ENCODE data around the gene HAPLN2. TPM values are rescaled to one million over a fixed set of nuclear protein-coding genes. Genes with fewer than 3 reads are reported as not detected.

HAPLN2 gene
- 1 to 10 TPM in 1 of 4 donors, under 1 TPM in 1, not detected in 2; 0.71 to 1.2 TPM for total RNA-seq
- polyA plus RNA-seq: under 1 TPM in 1 of 3 donors, not detected in 2; 0.10 TPM

DNA sequence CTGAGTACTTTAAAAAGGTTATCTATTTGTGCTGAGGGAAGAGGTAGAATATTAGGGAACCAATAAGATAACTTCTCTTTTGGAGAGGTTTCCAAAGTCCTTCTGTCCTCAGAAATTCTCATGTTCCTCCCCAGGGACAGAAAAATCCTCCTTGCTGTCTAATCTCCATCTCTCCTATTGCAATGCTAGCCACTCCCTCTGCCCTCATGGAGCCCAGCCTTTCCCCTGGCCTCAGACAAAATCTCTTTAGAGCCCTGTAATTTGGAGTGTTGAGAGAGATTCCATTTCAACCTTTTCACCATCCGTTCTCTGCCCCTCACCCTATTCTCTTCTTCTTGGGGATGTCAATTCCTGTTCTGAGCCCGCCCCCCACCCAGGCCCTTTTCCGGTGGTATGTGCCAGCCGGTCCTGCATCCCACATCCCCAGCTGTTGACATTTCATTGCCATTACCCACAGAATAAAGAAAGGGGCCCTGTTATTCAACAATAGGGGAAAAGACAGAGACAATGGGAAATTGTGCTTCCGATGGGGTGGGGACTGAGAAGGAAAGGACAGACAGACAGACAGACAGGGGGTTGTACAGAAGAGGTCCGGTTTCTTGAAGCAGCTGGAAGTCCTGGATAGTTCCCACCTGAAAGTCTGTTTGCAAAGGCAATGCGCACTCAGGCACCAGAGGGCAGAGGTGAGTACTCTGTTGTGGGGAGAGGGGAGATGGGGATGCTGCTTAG lies at the start of gene HAPLN2:
Gene HAPLN2, plus strand, starts transcription at position 563 of the 729 bp plus-strand sequence. CDS start 4,076 bp downstream, outside the sequence.
- H3K4me3 ChIP-seq: no peak within 1 kb of the TSS
- H3K9me3 ChIP-seq: no peaks in the 10 kb centered on the region
- H3K27me3 ChIP-seq: peaks cover 10 to 36% (median 13%) of the 10 kb centered on the region in 3 donors
- intact Hi-C loops (cut with DNase I): no loop called here
- no peak for DNase-seq
- peaks cover 0 to 33% (median 27%) of the 10 kb centered on the region in 4 donors for H3K4me1 ChIP-seq
- TF ChIP-seq, protein P1, sequence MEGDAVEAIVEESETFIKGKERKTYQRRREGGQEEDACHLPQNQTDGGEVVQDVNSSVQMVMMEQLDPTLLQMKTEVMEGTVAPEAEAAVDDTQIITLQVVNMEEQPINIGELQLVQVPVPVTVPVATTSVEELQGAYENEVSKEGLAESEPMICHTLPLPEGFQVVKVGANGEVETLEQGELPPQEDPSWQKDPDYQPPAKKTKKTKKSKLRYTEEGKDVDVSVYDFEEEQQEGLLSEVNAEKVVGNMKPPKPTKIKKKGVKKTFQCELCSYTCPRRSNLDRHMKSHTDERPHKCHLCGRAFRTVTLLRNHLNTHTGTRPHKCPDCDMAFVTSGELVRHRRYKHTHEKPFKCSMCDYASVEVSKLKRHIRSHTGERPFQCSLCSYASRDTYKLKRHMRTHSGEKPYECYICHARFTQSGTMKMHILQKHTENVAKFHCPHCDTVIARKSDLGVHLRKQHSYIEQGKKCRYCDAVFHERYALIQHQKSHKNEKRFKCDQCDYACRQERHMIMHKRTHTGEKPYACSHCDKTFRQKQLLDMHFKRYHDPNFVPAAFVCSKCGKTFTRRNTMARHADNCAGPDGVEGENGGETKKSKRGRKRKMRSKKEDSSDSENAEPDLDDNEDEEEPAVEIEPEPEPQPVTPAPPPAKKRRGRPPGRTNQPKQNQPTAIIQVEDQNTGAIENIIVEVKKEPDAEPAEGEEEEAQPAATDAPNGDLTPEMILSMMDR (IDR thresholded peaks at IDR 0.05): no peak
- TF ChIP-seq POLR2AphosphoS5 (IDR thresholded peaks at IDR 0.05) (no peak), EP300 (IDR thresholded peaks at IDR 0.05) (no peak), POLR2A (IDR thresholded peaks at IDR 0.05) (no peak)
- no peaks in the 10 kb centered on the region for H3K36me3 ChIP-seq
- WGBS, 2 donors: 4 to 7% methylated on average over 7 of the region's 7 CpGs
- H3K27ac ChIP-seq: no peak within 1 kb of the TSS

DNA sequence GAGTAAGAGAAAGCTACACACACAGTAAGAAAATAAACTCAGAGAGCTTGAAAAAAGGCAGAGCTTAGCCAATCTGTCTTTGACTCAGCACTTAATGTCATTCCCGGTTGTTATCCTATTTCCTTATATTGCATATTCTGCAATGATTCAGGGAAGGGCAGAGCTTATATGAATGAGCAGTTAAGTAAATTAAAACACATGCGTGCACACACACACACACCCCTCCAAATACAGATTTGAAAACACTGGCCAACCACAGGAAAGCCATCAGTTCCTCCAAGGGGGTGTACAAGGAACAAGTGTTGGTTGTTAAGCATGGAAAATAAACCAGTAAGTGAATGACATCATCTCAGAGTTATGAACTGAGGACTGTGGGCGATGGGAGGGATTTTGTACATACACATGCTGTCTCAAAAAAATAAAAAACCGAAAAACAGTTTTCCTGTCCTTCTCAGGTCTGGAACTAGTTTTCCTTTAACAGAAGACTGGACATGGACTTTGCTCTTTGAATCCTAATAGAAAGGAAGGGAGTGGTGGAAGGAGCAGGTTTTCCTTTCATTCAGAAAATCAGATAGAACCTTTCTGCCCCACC lies 47.9 kb upstream of the HAPLN2 start:
- no peak overlapping the region for H3K4me3 ChIP-seq
- intact Hi-C loops (cut with DNase I): no loop called here
- TF ChIP-seq POLR2A (IDR thresholded peaks at IDR 0.05) (no peak), EP300 (IDR thresholded peaks at IDR 0.05) (no peak), POLR2AphosphoS5 (IDR thresholded peaks at IDR 0.05) (no peak)
- TF ChIP-seq, protein P1 (IDR thresholded peaks at IDR 0.05): no peak

DNA sequence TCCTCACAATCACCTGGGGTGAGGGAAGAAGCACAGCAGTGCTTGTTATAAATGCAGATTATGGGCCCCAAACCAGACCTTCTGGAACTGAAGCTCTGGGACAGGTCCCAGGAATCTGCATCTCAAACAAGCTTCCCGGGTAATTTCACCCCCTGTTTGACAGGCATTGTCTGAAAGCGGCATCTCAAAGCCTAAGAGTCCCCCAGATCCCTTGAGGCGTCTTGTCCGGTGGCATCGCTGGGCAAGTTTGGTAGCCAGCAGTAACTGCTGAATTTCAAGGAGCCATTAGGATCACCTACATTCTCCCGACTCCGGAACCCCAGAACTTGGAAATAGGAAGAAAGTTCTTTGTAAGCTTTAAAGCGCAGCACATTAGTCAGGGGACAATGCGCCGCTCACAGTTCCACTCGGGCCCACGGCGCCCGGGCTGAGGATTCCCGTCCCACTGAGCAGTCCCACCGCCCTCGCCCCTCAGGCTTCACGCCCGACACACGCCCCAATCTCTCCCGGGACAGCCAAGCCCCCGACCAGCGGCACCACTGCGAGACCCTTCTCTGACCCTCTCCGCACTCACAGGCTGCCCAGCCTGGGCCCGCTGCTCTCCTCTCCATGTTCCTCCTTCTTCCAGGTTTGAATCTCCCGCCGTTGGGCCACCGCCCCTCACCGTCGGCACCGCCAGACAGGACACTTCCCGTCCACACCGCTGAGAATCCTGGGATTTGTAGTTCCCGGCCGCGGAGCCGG lies 47.1 kb upstream of the HAPLN2 start, which contains the start of gene IQGAP3:
Gene IQGAP3, minus strand, starts transcription at position 647 of the 744 bp plus-strand sequence. Its CDS starts 36 bp downstream, at position 611.
- H3K36me3 ChIP-seq: no peaks in the 10 kb centered on the region
- H3K4me1 ChIP-seq: peaks cover 0 to 14% (median 9%) of the 10 kb centered on the region in 4 donors
- intact Hi-C loops (cut with DNase I): no loop called here
- DNase-seq: peak; percentile 93
- no peak within 1 kb of the TSS for H3K27ac ChIP-seq
- H3K27me3 ChIP-seq: peaks cover 0 to 6% (median 4%) of the 10 kb centered on the region in 3 donors
- peak within 1 kb of the TSS in 3 of 4 donors; percentile 37 to 44 (median 43) for H3K4me3 ChIP-seq
- whole genome bisulfite sequencing, 2 donors: 1 to 2% methylated on average over 38 of the region's 38 CpGs
- no peaks in the 10 kb centered on the region for H3K9me3 ChIP-seq
- peak in 3 of 4 donors; percentile 9 to 56 (median 16) for TF ChIP-seq POLR2AphosphoS5 (IDR thresholded peaks at IDR 0.05)
- TF ChIP-seq EP300 (IDR thresholded peaks at IDR 0.05): no peak
- no peak for TF ChIP-seq POLR2A (IDR thresholded peaks at IDR 0.05)

More for the DNA sequence above, 47.9 kb upstream of the HAPLN2 start:
- DNase-seq: peak; percentile 8
- H3K27ac ChIP-seq: no peak overlapping the region
- WGBS, 2 donors: 6 to 26% methylated on average over 4 of the region's 4 CpGs
- H3K36me3 ChIP-seq: no peaks in the 10 kb centered on the region
- no peaks in the 10 kb centered on the region for H3K9me3 ChIP-seq
- peaks cover 0 to 14% (median 9%) of the 10 kb centered on the region in 4 donors for H3K4me1 ChIP-seq
- H3K27me3 ChIP-seq: peaks cover 0 to 6% (median 4%) of the 10 kb centered on the region in 3 donors

DNA sequence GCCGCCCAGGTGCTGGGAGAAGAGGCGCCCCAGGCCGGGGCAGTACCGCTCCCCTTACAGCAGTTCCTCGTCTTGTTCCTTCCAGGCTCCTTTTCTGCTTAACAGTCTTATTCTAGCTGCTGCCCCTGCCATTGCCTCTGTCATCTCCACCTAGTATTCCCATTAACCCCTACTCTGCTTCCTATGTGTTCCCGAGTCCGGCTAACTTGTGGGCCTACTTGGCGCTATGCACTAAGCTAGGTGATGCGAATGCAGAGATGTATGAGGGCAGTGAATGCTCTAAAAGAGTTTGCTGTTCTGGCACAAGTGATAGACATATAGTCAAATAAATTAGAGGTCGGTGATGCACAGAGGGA lies 46.6 kb upstream of the HAPLN2 start:
- Histone ChIP-seq H3K36me3 (no peaks in the 10 kb centered on the region), H3K27ac (no peak overlapping the region), H3K27me3 (peaks cover 0 to 6% (median 4%) of the 10 kb centered on the region in 3 donors), H3K4me1 (peaks cover 0 to 14% (median 9%) of the 10 kb centered on the region in 4 donors), H3K9me3 (no peaks in the 10 kb centered on the region), H3K4me3 (peak overlapping the region in 3 of 4 donors; percentile 37 to 44 (median 43))
- TF ChIP-seq POLR2AphosphoS5 (IDR thresholded peaks at IDR 0.05) (no peak), POLR2A (IDR thresholded peaks at IDR 0.05) (no peak), EP300 (IDR thresholded peaks at IDR 0.05) (no peak)
- TF ChIP-seq, protein P1 (IDR thresholded peaks at IDR 0.05): no peak
- DNase-seq: no peak
- WGBS, 2 donors: 37 to 40% methylated on average over 10 of the region's 10 CpGs
- intact Hi-C loops (cut with DNase I): no loop called here

All from sigmoid colon (tissue), 7 donors.